SU-DHL-6 (cell line): ENCODE results near the gene NCAPD3.

Experiments used
- H2AFZ ChIP-seq: fragments of 200-600 bp; sonication (generic); 2 replicates; pipeline ENCODE4 v1.6.1; 2014; ENCODE audit warnings: low read depth, mild to moderate bottlenecking, moderate library complexity, mixed read lengths, antibody characterized with exemption, low read length; ENCODE audit not compliant: severe bottlenecking
- H3F3A ChIP-seq: fragments of 200-600 bp; shearing (Covaris generic); 2 replicates; pipeline ENCODE4 v1.6.0; 2016; ENCODE audit warnings: antibody characterized with exemption, mild to moderate bottlenecking; ENCODE audit not compliant: insufficient read depth
- H3K27ac ChIP-seq: fragments of 200-600 bp; sonication (generic); 2 replicates; pipeline ENCODE4 v1.5.1; 2016; ENCODE audit warnings: low read depth, mild to moderate bottlenecking, low read length, moderate library complexity, mixed read lengths
- H3K27me3 ChIP-seq: fragments of 200-600 bp; sonication (generic), shearing (Covaris generic); 2 replicates; pipeline ENCODE4 v1.6.0; 2014; ENCODE audit warnings: mild to moderate bottlenecking, low read length
- H3K36me3 ChIP-seq: fragments of 200-600 bp; sonication (generic); 2 replicates; pipeline ENCODE4 v1.6.1; 2014; ENCODE audit warnings: mild to moderate bottlenecking, low read length, mixed read lengths
- H3K4me2 ChIP-seq: fragments of 300-600, 200-600 bp; shearing (Covaris generic), sonication (generic); 2 replicates; pipeline ENCODE4 v1.6.0; 2014; ENCODE audit warnings: low read length, low read depth, mild to moderate bottlenecking; ENCODE audit not compliant: poor library complexity, severe bottlenecking
- H3K4me3 ChIP-seq: fragments of 200-600 bp; sonication (generic); 2 replicates; pipeline ENCODE4 v1.5.1; 2014; ENCODE audit warnings: antibody characterized with exemption, low read length, mild to moderate bottlenecking, mixed read lengths; ENCODE audit not compliant: insufficient read depth, poor library complexity, severe bottlenecking
- H3K79me2 ChIP-seq: fragments of 200-600 bp; sonication (generic); 2 replicates; pipeline ENCODE4 v1.6.1; 2014; ENCODE audit warnings: mild to moderate bottlenecking, low read length, moderate library complexity; ENCODE audit not compliant: insufficient read depth
- H3K9ac ChIP-seq: fragments of 200-600 bp; sonication (generic); 2 replicates; pipeline ENCODE4 v1.7.0; 2014; ENCODE audit warnings: mild to moderate bottlenecking, low read length
- H3K9me2 ChIP-seq: fragments of 200-600 bp; sonication (generic); replicated peaks from 2 replicates; pipeline ENCODE4 v1.6.1; 2014; ENCODE audit warnings: low read length; ENCODE audit not compliant: insufficient read depth
- H3K9me3 ChIP-seq: fragments of 200-600 bp; sonication (generic); 2 replicates; pipeline ENCODE4 v1.6.1; 2014; ENCODE audit warnings: low read length, mixed read lengths; ENCODE audit not compliant: insufficient read depth
- H4K20me1 ChIP-seq: fragments of 200-600 bp; sonication (generic); 2 replicates; pipeline ENCODE4 v1.6.1; 2014; ENCODE audit warnings: low read depth, mild to moderate bottlenecking, antibody characterized with exemption, low read length, moderate library complexity, mixed read lengths
- CTCF ChIP-seq: fragments of 200-600 bp; sonication (generic); IDR thresholded peaks from one replicate; pipeline ENCODE4 v1.5.1; 2017; ENCODE audit warnings: antibody characterized with exemption, mild to moderate bottlenecking, low read length, moderate library complexity; ENCODE audit not compliant: insufficient read depth, poor library complexity, severe bottlenecking
- EZH2phosphoT487 ChIP-seq: fragments of 200-600 bp; sonication (generic), shearing (Covaris generic); conservative IDR thresholded peaks from 2 replicates; pipeline ENCODE4 v1.6.1; 2018; ENCODE audit warnings: mild to moderate bottlenecking, antibody characterized with exemption, low read length, moderate library complexity, mixed read lengths

Gene NCAPD3

GRCh38 chr11:134158023-134158422 lies 65.7 kb downstream of the NCAPD3 start:
- no peak overlapping the region for H3K27ac ChIP-seq
- H2AFZ ChIP-seq = no peak overlapping the region

GRCh38 chr11:134157451-134157850 lies 66.3 kb downstream of the NCAPD3 start:
- H3K4me3 ChIP-seq = no peak overlapping the region
- no peaks in the 10 kb centered on the region for H4K20me1 ChIP-seq
- H3K9me2 ChIP-seq = no peaks in the 10 kb centered on the region
- H3K27ac ChIP-seq = no peak overlapping the region
- H3K9ac ChIP-seq = no peak overlapping the region
- H3K9me3 ChIP-seq = no peaks in the 10 kb centered on the region
- H3K79me2 ChIP-seq = no peaks in the 10 kb centered on the region
- no peaks in the 10 kb centered on the region for H3K27me3 ChIP-seq
- no peak overlapping the region for H3K4me2 ChIP-seq
- H2AFZ ChIP-seq = no peak overlapping the region
- H3K36me3 ChIP-seq = no peaks in the 10 kb centered on the region
- H3F3A ChIP-seq = no peaks in the 10 kb centered on the region
- TF ChIP-seq EZH2phosphoT487 (no peak), CTCF (no peak)

More at GRCh38 chr11:134158023-134158422, 65.7 kb downstream of the NCAPD3 start:
- TF ChIP-seq EZH2phosphoT487 = no peak
- TF ChIP-seq CTCF = no peak
- no peaks in the 10 kb centered on the region for H3K36me3 ChIP-seq
- no peak overlapping the region for H3K4me2 ChIP-seq
- no peaks in the 10 kb centered on the region for H3K9me2 ChIP-seq
- no peaks in the 10 kb centered on the region for H4K20me1 ChIP-seq
- no peaks in the 10 kb centered on the region for H3K9me3 ChIP-seq
- H3K9ac ChIP-seq = no peak overlapping the region
- no peaks in the 10 kb centered on the region for H3F3A ChIP-seq
- no peaks in the 10 kb centered on the region for H3K79me2 ChIP-seq
- no peaks in the 10 kb centered on the region for H3K27me3 ChIP-seq
- no peak overlapping the region for H3K4me3 ChIP-seq

GRCh38 chr11:134155946-134156865 lies 67.6 kb downstream of the NCAPD3 start:
- Histone ChIP-seq H3K27me3 (no peaks in the 10 kb centered on the region), H3K4me3 (no peak overlapping the region), H4K20me1 (no peaks in the 10 kb centered on the region), H3K9me2 (no peaks in the 10 kb centered on the region), H3K79me2 (no peaks in the 10 kb centered on the region), H3K27ac (no peak overlapping the region), H3K9ac (no peak overlapping the region), H3K9me3 (no peaks in the 10 kb centered on the region), H3F3A (no peaks in the 10 kb centered on the region), H3K36me3 (no peaks in the 10 kb centered on the region), H2AFZ (no peak overlapping the region), H3K4me2 (no peak overlapping the region)
- TF ChIP-seq EZH2phosphoT487 (no peak), CTCF (no peak)
